CMK (cell line): ENCODE results near the gene GID8.

Source experiments
- DNase-seq: peaks from one replicate; pipeline ENCODE4 v3.0.0-alpha.2; 2010; ENCODE audit warnings: low read depth

GID8 gene

DNA sequence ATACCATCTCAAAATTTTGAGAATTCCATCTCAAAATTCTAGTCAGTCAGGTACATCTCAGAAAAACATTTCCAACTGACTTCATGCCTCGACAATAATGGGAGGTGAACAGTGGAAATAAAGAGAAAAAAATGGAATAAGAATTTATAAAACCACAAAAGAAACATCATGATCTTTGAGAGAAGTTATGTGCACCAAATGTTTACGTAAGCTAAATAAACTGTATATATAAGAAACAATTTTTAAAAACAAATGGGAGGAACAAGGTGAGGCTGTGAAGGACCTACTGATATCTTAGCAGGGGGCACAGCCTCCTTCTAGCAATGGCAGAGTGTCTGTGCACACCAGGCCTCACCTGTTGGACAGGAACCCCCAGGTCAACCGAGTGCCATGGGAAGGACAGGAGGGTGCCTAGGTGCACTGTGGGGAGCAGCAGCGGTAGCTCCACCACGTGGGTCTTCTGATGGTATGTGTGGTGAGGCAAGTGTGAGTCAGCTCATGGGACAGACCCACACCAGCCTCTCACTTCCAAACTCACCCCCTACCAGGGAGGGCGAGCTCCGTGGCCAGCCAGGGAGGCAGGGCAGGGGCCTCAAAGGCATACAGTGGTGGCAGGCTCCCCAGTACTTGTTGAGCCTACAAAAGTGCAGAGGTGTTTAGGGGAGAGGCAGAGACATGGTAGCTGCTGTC, 34.9 kb upstream of the GID8 start:
- no peak for DNase-seq

DNA sequence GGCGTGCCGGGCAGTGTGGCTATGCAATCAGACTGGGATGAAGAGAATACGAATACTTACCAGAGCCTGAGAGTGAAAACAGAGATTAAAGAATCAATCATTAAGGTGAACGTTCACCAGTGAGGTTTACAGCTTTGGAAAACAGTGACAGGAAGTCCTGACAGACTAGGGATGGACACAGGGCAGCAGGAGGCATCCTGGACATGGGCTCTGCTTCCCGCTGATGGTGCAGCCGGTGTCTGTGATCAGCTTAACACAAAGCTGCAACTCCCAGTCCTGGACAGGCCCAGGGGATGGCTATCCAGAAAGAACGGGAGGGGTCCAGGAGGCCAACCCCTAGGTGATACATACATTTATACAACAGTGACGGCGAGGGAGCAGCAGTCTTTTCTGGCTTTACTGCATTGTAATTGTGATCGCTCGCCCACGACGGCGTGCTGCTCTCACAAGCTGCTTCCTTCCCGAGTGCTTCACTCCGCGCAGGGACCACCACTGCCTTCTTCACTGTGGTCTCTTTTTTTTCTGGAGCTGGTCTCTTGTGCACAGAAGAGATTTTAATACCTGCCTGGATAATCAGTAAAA, 32.3 kb upstream of the GID8 start:
- DNase-seq = no peak

DNA sequence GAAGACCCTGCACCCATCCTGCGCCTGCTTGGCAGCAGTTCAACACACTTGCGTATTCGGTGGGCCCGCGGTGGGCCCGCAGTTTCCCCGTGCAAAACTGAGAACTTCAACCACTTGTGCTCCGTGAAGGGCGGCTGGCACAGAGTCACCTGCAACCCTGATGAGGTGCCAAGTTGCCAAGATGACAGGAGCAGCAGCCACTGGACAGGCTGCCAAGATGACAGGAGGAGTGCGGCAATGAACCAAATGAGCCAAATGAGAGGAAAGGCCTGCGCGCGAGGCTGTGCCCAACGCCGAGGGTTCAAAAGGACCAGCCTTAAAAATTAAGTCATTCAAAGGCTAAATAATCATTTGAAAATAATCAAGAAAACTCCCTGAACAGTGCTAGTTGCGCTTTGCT, 31.7 kb upstream of the GID8 start:
- DNase-seq = no peak

DNA sequence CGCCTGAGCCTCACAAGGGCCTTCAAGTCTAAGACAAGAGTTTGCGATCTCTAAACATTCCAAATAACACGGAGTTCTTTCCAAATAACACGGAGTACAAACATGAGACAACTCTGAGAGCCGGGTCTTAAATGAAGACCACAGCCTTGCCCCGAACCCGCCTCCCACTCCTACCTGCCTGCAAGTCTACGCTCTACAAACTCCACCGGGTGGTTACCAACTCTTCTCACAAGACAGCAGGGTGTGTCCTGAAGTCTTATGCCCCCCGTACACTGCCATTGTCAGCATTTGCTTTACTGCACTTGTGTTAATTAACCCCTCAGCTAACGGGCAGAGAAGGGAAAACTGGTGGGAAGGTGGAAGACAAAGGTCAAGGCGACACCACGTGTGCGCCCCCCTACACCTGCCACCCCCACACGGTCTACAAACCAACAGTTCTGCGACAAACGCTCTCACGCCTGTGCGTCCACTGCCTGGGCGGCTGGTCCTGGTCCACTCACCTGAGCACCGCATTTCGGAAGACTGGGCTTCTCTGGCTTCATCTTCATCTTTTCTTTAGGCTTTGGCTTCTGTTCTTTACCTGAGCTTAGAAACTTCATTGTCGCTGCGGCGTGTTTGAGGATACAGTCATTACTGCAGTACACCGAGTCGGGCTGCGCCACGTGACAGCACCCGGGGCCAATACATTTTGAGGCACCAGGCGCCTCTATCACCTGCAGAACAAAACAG, 31.1 kb upstream of the GID8 start:
- no peak for DNase-seq

DNA sequence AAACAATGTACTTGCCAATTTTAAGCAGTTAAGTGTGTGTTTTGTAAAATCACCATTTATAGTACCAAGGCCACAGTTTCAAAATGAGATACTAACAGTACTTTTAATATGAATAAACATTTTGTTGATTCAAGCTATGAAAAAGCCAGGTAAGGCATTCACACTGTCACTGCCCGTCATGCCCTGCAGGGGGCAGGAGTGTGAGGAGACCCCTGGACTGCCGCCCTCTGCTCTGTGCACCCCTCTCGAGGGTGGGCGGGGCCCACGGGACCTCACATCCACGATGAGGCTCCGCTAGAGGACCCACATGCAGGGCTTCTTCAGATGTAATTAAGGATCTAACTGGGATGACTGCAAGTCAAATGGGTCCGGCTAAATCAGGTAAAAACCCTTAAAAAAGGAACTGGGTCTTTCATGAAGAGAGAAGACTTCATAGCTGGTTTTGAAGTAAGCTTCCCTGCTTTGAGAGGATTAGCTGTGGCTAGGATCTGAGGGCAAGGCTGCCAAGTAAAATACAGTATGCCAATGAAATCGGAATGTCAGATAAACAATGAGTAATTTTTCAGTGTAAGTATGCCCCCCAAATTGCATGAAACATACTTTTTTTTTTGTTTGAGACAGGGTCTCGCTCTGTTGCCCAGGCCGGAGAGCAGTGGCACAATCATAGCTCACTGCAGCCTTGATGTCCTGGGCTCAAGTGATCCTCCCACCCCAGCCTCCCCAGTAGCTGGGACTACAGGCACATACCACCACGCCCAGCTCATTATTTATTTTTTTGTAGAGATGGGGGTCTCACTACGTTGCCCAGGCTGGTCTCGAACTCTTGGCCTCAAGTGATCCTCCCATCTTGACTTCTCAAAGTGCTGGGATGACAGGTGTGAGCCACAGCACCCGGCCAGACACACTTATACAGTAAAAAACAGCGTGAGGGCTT, 30.3 kb upstream of the GID8 start:
- no peak for DNase-seq

DNA sequence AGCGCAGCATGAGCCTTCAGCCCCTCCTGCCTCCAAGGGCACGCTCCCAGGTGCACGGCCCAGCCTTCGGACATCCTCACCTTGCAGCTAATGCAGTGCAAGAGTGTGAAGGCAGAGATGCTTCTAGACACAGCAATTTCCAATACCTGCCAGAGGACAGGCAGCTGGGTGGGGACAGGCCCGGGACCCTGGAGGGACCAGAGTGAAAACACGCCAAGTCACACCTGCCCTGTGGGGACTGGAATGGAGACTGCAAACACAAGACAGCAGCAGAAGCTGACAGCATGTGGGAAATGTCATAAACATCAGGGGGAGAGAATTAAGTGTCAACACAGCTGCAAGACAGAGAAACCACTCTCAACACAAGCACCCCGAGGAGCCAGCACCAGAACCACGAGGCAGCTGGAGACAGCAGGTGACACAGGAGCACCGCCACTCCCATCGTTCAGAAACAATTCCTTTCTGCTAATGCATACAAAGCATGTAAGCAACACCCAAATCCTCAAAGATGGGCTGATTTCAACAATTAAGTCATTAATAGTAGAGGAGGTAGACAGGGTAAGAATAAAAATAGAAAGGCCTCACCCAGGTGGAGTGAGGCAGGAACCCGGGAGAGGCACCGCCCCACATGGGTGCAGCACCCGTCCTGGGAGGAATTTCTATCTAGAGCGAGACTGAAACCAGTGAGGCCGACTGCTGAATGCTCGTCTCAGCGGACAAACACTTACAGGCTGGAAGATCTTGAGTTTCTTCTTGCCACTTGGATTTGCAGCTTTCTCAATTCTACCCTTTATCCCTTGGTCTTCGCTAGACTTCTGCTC, 28.8 kb upstream of the GID8 start:
- DNase-seq = no peak

DNA sequence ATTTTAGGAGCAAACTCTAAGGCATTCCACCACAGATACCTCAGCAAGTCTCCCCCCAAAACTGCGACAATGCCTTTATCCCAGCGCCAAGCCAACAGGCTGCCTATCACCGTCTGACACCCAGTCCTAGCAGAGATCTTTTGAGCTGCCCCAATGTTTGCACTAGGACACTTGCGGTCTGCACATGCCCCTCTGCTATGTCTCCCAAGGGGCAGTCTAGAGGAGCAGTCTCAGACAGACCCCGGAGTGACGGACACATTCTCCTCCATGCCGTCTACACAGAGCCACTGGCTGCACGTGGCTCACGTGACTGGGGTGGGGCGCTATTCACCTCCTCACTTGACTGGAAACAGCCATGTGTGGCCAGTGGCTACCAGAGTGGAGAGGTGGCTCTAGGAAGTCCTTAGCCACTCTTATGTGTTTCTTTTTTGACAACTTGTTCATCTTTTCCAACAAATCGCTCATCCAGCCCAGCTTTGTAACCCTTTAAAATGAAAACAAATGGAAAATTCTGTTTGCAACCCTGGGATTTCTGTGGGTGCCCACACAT, 27.7 kb upstream of the GID8 start:
- no peak for DNase-seq

DNA sequence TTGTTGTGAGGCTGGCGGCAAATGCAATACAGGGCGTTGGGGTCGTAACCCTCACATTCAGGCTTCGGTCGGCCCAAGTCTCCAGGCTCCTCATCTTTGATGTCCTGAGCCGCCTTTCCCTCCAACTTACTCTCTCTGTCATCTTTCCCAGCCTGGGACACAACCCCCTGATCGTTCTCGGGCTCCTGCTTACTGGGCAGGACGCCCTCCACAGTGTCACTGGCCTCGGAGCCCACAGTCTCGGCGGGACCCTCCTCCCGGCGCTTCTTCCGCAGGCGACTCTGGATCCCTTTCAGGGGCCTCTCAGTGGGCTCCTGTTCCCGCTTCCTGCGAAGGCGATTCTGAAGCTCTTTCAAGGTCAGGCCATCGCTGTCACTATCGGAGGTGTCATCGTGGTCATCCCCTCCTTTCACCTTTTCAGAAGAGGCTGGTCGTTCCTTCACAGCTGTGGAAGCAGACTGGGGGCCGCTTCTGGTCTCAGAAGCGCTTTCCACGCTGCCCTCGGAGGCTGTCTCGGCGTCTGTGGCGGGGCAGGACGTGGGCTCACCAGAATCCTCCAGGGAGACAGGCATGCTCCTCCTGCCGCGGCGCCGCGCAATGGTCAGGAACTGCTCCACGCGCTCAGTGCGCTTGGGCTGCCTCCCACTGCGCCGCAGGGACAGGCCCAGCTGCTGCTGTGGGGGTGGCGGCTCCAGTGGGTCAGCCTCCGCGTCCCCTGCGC, 27.0 kb upstream of the GID8 start:
- no peak for DNase-seq

DNA sequence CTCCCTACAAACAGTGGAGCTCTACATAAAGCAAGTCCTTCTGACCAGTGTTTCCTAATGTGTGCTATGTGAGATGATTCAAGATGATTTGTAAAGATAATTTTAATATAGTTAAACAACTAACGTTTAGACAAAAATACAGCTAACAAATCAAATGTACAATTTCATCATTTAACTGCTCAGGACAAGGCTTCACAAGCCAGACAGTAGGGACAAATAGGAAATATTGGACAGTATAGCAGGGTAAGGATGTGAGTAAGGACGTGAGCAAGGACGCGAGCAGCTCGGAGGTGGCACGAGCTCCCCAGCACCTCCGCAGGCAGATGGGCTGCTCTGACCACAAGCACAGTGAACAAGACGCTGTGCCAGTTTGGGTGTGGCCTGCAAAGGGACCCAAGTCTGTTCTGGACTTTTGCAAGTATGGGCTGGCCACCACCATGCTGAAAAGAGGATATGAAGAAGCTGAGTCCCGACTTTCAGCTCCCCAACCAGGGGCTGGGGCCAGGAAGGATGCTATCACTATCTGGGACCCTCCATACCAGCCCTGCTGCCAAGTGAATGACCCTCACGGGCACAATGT, 26.2 kb upstream of the GID8 start:
- no peak for DNase-seq

DNA sequence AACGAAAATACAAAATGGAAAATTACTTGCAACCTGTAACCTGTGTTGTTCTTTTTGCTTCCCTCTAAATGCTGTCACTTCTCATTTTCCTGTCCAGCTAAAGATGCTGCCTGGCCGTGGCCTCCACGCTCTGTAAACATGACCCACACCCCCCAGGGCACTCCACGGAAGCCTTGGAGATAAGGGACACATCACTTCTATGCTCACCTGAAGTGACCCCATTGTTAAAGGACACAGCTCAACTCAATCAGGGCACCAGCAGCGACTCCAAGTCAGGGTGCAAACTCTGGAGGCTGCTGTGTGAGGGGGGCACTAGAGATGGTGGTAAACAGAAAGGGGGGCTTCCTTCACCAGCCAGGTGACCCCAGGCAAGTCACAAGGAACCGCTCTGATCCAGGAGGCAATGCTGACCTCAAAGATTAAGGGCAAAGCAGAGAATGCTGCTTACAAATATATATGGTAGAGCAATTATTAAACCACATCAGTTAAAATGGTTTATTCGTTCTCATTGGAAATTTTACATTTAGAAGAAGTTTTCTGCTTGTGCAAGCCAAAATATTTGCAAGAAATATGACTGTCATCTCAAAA, 24.8 kb upstream of the GID8 start:
- no peak for DNase-seq

DNA sequence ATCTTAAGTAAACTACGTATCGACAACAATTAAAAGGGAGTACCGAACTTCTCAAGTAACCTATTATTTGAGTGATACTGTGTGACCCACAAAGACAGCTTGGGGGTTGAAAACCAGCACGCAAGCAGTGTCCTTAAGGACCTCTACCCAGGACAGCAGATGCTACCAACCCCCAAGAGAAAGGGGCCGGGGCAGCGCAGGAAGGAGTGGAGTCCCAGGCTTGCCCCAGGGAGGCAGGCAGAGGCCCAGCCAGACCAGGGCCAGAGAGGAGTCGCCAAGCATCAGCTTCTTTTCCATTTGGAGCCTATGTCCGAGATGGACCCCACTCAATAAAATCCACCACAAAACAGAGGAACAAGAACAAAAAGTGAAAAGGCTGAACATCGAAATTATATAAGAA, 23.5 kb upstream of the GID8 start:
- DNase-seq = no peak

DNA sequence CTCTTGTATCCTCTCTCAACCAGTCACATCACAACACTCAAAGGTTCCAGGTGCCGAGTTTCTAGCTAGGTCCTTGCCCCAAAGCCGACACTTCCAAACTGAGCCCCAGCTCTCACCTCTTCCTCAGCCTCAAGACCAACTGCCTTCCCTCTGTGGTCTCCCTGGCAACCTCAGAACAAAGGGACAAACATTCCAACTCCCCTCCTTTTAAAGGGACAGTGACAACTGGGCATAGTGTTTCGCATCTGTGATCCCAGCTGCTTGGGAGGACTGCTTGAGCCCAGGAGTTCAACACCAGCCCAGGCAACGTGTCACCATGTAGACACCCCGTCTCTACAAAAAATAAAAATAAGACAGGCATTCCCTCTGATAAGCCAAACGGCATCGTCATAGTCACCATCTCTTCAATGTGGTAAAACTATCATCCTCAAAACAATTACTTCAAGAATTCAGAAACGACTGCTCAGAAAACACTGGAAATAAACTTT, 22.9 kb upstream of the GID8 start:
- DNase-seq = no peak

DNA sequence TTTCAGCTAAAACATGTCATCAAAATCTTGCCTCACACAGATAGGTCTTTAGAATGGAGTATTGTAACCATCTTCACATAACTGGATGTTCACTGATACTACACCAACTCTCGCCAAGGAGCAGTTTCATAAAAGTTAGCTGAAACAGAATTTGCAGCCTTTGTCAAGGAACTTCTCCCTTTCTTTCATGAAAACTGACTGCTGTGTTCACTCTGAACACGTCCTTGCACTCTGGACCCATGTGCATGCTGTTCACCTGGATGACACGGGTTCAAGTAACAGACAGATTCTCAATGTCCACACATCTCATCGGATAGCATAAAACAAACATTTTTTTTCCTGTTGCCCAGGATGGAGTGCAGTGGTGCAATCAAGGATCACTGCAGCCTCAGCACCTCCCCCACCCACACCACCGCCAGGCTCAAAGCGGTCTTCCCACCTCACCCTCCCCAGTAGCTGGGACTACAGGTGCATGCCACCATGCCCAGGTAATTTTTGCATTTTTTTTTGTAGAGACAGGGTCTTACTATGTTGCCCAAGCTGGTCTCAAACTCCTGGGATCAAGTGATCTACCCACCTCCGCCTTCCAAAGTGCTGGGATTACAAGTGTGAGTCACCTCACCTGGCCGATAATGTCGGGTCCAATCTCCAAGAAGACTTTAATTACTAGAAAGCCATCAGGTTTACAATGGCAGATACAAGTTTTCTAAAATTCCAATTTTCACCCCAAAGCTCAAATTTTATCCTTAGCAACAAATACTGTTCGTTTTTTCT, 21.1 kb upstream of the GID8 start:
- no peak for DNase-seq

DNA sequence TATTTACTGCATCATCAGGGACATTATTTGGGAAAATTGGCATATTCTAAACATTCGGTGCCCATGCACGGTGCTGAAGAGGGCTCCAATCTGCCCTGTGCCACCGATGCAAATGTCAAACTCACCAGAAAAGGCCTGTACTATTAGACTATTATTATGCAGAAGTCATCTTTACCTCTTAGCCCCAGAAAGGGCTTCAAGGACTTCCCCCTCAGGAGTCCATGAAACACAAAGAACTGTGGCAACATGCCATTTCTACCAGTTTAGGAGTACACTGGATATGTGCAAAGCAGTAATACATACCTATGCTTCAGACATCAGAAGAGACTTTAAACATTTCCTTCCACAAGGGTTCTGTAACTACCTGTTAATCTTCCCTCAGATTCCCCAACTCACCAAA, 20.2 kb upstream of the GID8 start:
- no peak for DNase-seq

DNA sequence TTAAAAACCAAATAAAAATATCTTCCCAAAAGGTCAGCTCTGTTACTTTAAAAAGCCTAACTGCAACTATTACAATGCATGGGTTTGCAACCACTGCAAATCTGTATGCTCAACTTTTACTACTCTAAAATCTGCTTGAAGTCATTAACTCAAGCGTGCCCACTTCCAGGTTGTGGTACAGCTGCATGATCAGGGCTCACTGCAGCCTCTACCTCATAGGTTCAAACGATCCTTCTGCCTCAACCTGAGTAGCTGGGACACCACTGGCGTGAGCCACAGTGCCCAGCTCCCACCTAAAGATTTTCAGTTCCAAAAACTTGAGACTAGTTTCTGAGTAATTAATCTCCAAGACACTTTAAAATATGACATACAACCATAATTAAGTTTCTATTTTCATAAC, 19.8 kb upstream of the GID8 start:
- DNase-seq = no peak

DNA sequence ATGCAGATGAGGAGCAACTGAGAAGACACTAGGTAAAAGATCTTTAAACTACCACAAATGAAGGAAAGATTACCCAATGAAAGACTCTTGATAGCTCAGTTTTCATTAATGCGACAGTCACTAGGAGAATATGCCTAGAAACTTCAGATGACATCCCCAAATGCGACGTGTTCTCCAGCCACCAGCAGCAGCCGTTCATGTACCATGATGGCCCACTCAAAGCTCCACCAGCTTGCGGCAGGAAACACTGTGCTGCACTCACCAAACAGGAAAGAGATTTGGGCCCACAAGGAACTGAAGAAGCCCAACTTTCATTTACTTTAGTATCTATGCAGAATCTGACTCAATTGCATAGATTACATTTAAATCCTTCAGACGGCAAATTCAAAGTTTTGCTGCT, 19.1 kb upstream of the GID8 start:
- no peak for DNase-seq

DNA sequence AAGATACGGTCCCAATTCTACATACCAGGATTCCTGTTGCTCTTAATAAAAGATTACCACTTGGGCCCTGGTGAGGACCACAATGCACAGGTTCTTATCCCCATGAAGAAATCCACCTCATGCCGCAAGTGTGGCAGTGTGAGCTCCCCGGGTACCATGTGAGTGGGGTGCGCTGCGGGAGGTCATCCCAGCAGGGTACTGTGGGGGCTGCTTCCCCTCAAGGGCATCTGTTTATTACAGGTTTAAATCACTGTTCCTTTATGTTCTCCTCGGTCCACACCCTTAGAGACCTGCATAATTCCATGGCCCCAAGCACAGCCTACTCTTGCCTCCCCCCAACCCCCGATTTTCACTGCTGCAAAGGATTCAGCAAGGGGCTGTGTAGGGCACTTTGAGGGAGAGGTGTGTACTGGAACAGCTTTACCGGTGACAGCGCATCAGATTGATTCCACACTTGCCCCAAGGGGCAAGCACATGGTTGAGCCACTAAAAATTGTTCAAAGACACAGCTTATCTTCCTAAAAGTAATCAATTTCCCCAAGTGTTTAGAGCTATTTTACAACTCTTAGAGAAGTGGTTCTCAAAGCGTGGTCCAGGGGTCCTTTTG, 17.8 kb upstream of the GID8 start:
- DNase-seq = no peak

DNA sequence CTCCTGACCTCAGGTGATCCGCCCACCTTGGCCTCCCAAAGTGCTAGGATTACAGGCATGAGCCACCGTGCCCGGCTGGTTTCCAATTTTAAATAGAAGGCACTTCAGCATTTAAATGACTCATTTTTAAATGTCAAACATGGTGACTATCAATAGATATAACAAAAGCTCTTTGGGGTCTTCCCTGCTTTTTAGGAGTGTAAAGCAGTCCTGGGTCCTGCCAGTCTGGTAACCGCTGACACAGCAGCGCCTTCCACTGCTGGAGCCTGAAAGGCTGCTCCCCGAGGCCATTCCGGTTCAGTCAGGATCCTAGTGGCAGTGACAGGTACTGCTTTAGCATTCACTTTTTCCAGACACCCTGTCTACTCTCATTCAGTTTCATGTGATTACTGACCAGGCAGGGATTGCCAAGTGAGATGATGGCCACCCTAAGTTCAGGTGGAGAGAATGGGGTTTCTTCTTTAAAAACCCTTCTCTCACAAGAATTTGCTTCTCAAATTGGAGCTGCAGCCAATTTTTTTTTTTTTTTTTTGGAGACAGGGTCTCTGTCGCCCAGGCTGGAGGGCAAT, 16.7 kb upstream of the GID8 start:
- no peak for DNase-seq
